Liver (tissue), 9 donors: ENCODE measurements around the gene C11orf24. TPM values are rescaled to one million over a fixed set of nuclear protein-coding genes. Genes with fewer than 3 reads are reported as not detected.

ENCODE experiments used
- DNase-seq: peaks from one replicate; pipeline ENCODE4 v3.0.0-alpha.2; 2017; ENCODE audit warnings: low spot score
- H3K27ac ChIP-seq, 2 donors: one replicate each; pipeline ENCODE4 v1.7.0; 2013; ENCODE audit warnings: inconsistent platforms in 2 of 2, low read length in 2 of 2, control low read depth in 1 of 2, low read depth in 1 of 2, mild to moderate bottlenecking in 1 of 2
- H3K27me3 ChIP-seq, 4 donors: one replicate each; pipeline versions ENCODE4 v1.6.1 to v1.7.0; 2013; ENCODE audit warnings: low read length in 3 of 4, inconsistent platforms in 1 of 4, mild to moderate bottlenecking in 1 of 4, moderate library complexity in 1 of 4; ENCODE audit not compliant: control insufficient read depth in 4 of 4, insufficient read depth in 4 of 4
- H3K36me3 ChIP-seq, 4 donors: one replicate each; pipeline versions ENCODE4 v1.6.1 to v1.7.0; 2013; ENCODE audit warnings: low read length in 3 of 4, mild to moderate bottlenecking in 3 of 4, low read depth in 1 of 4, moderate library complexity in 1 of 4; ENCODE audit not compliant: control insufficient read depth in 4 of 4, insufficient read depth in 3 of 4
- H3K4me1 ChIP-seq, 4 donors: one replicate each; pipeline versions ENCODE4 v1.6.1 to v1.7.0; 2013; ENCODE audit warnings: low read length in 3 of 4, mild to moderate bottlenecking in 3 of 4, moderate library complexity in 1 of 4; ENCODE audit not compliant: control insufficient read depth in 4 of 4, insufficient read depth in 4 of 4
- H3K4me3 ChIP-seq, 3 donors: one replicate each; pipeline versions ENCODE4 v1.6.1 to v1.7.0; 2013; ENCODE audit warnings: low read length in 3 of 3, control low read depth in 1 of 3, low read depth in 1 of 3, mild to moderate bottlenecking in 1 of 3
- H3K9ac ChIP-seq, 2 donors: one replicate each; pipeline ENCODE4 v1.7.0; 2013; ENCODE audit warnings: low read length in 2 of 2, mild to moderate bottlenecking in 2 of 2, moderate library complexity in 2 of 2, control low read depth in 1 of 2, low read depth in 1 of 2
- H3K9me3 ChIP-seq, 4 donors: one replicate each; pipeline versions ENCODE4 v1.6.1 to v1.7.0; 2013; ENCODE audit warnings: low read length in 3 of 4; ENCODE audit not compliant: control insufficient read depth in 4 of 4
- EGR1 ChIP-seq, 2 donors: IDR thresholded peaks; 2 replicates each; pipeline ENCODE4 v1.6.1; 2016 to 2018; ENCODE audit warnings: antibody characterized with exemption in 2 of 2, low read depth in 2 of 2
- FOXA1 ChIP-seq: IDR thresholded peaks from 2 replicates; pipeline ENCODE4 v1.6.1; 2016; ENCODE audit warnings: antibody characterized with exemption
- FOXA2 ChIP-seq: IDR thresholded peaks from 2 replicates; pipeline ENCODE4 v1.6.1; 2016; ENCODE audit warnings: antibody characterized with exemption
- GABPA ChIP-seq, 2 donors: IDR thresholded peaks in 1 of 2; conservative IDR thresholded peaks in 1 of 2; 2 replicates each; pipeline ENCODE4 v1.6.1; 2016; ENCODE audit warnings: antibody characterized with exemption in 2 of 2, mild to moderate bottlenecking in 1 of 2, moderate library complexity in 1 of 2
- HNF4A ChIP-seq, 2 donors: conservative IDR thresholded peaks; 2 replicates each; pipeline ENCODE4 v1.6.1; 2016; ENCODE audit warnings: antibody characterized with exemption in 2 of 2, mild to moderate bottlenecking in 2 of 2
- HNF4G ChIP-seq: IDR thresholded peaks from 2 replicates; pipeline ENCODE4 v1.6.1; 2016; ENCODE audit warnings: antibody characterized with exemption
- JUND ChIP-seq, 2 donors: IDR thresholded peaks; 2 replicates each; pipeline ENCODE4 v1.6.1; 2016; ENCODE audit warnings: antibody characterized with exemption in 2 of 2
- NR2F2 ChIP-seq: IDR thresholded peaks from 2 replicates; pipeline ENCODE4 v1.6.1; 2016; ENCODE audit warnings: antibody characterized with exemption
- RAD21 ChIP-seq, 2 donors: IDR thresholded peaks; 2 replicates each; pipeline ENCODE4 v1.6.1; 2016; ENCODE audit warnings: antibody characterized with exemption in 2 of 2, mild to moderate bottlenecking in 2 of 2
- RXRA ChIP-seq, 2 donors: IDR thresholded peaks; 2 replicates each; pipeline ENCODE4 v1.6.1; 2017 to 2018; ENCODE audit warnings: antibody characterized with exemption in 2 of 2, mild to moderate bottlenecking in 1 of 2
- SP1 ChIP-seq: IDR thresholded peaks from 2 replicates; pipeline ENCODE4 v1.6.1; 2018; ENCODE audit warnings: antibody characterized with exemption, mild to moderate bottlenecking
- TAF1 ChIP-seq: conservative IDR thresholded peaks from 2 replicates; pipeline ENCODE4 v1.6.1; 2016; ENCODE audit warnings: antibody characterized with exemption, mild to moderate bottlenecking
- YY1 ChIP-seq: IDR thresholded peaks from 2 replicates; pipeline ENCODE4 v1.6.1; 2016; ENCODE audit warnings: antibody characterized with exemption, mild to moderate bottlenecking
- WGBS: extraction: QIAGEN DNeasy Blood & Tissue Kit; methylation state at CpG from one replicate; pipeline ENCODE4 v1.1.7; 2013; 5-methylcytosine and 5-hydroxymethylcytosine counted together
- polyA plus RNA-seq, 2 donors: library from polyadenylated mRNA; stranded (reverse) in 1 of 2; unstranded in 1 of 2; fragments of 200-250 nt in 1 of 2; fragments of >200 nt in 1 of 2; fragmentation: Nextera tagmentation in 1 of 2; extraction: Ambion mirVana in 1 of 2; gene quantifications; one replicate each; pipeline versions ENCODE4 v1.2.1 to v1.2.3, GENCODE V29; 2013 to 2015
- total RNA-seq, 2 donors: library from RNA; depleted of rRNA; stranded (reverse); fragments of >200 nt; gene quantifications; one replicate each; pipeline ENCODE4 v1.2.3, GENCODE V29; 2014
- TF ChIP-seq, protein P1 (sequence below): IDR thresholded peaks from 2 replicates; pipeline ENCODE4 v1.6.1; 2016; ENCODE audit warnings: antibody characterized with exemption, mild to moderate bottlenecking
- TF ChIP-seq, protein P2 (sequence below): IDR thresholded peaks from 2 replicates; pipeline ENCODE4 v1.6.1; 2016; ENCODE audit warnings: antibody characterized with exemption
- TF ChIP-seq, protein P3 (sequence below): IDR thresholded peaks from 2 replicates; pipeline ENCODE4 v1.6.1; 2016; ENCODE audit warnings: antibody characterized with exemption
- TF ChIP-seq, protein P4 (sequence below): IDR thresholded peaks from 2 replicates; pipeline ENCODE4 v1.6.1; 2016; ENCODE audit warnings: antibody characterized with exemption
- TF ChIP-seq, protein P5 (sequence below): fragments of 150-350 bp; IDR thresholded peaks from 2 replicates; pipeline ENCODE4 v1.5.1; 2017; ENCODE audit warnings: improper control_type of control experiment, low read depth, low read length; ENCODE audit not compliant: missing input control
- donor health status: healthy.
- donor health status: healthy.
- donor health status: healthy.
- donor health status: healthy.
- donor health status: healthy.

The C11orf24 gene
- total and polyA plus RNA-seq, 4 donors = 7.8 to 50.3 (median 32.0) TPM

DNA sequence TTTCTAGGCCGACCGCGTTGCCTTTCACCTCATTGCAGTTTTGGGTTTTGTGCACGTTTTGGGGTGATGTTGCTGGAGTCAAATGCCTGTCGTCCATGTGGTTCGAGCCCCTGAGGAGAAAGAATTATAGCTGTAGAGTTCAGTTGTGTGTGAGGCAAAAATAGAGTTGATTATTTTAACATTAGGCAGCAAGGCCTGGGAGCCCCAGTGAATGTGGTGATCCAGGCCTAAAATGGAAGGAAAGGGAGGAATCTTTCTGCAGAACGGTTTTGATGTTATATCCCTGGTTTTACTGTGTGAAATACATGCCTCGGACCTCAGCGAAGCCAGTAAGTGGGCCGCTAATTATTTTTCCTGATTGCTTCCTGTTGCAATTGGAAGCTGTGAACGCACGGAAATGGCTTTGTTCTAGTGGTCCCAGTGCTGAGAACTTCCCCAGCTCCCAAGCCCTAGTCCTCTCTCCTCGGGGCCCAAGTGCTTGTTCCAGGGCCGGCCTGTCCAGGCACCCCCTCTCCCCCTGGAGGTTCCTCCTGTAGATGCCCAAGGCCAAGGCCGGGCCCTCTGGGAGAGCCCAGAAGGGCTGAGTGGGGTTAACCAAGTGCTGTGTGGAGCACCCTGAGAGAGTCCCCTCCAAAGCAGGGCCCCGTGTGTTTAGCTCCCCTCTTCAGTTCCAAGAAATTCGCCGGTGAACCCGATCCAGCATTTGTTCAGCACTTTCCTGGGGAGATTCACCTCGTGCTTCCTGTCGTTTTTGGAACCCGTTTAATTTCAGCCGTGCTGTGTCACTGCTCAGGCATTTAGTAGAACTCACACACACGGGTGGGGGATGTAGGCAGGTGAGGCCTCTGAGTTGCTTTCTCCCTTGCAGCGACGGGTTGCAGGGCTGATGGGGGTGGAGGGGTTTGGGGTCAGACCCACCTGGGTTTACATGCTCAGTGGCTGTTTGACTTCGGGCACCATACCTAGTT, 42.7 kb upstream of the C11orf24 start:
- no peaks in the 10 kb centered on the region for H3K27me3 ChIP-seq
- WGBS = 11% methylated on average over 27 of the region's 27 CpGs
- peaks cover 15 to 35% (median 28%) of the 10 kb centered on the region in 4 donors for H3K4me1 ChIP-seq
- DNase-seq = no peak
- no peaks in the 10 kb centered on the region for H3K36me3 ChIP-seq
- TF ChIP-seq HNF4A (conservative IDR thresholded peaks at IDR 0.05) (no peak), GABPA (IDR thresholded peaks at IDR 0.05 in 1 of 2, conservative IDR thresholded peaks at IDR 0.05 in 1 of 2) (no peak), TAF1 (no peak), FOXA2 (no peak), NR2F2 (no peak), SP1 (no peak), YY1 (no peak), RXRA (IDR thresholded peaks at IDR 0.05) (no peak), HNF4G (no peak), FOXA1 (no peak), JUND (IDR thresholded peaks at IDR 0.05) (no peak), EGR1 (IDR thresholded peaks at IDR 0.05; ENCODE audit: low read depth in 2 of 2) (no peak), RAD21 (IDR thresholded peaks at IDR 0.05) (no peak)
- TF ChIP-seq, protein P1, sequence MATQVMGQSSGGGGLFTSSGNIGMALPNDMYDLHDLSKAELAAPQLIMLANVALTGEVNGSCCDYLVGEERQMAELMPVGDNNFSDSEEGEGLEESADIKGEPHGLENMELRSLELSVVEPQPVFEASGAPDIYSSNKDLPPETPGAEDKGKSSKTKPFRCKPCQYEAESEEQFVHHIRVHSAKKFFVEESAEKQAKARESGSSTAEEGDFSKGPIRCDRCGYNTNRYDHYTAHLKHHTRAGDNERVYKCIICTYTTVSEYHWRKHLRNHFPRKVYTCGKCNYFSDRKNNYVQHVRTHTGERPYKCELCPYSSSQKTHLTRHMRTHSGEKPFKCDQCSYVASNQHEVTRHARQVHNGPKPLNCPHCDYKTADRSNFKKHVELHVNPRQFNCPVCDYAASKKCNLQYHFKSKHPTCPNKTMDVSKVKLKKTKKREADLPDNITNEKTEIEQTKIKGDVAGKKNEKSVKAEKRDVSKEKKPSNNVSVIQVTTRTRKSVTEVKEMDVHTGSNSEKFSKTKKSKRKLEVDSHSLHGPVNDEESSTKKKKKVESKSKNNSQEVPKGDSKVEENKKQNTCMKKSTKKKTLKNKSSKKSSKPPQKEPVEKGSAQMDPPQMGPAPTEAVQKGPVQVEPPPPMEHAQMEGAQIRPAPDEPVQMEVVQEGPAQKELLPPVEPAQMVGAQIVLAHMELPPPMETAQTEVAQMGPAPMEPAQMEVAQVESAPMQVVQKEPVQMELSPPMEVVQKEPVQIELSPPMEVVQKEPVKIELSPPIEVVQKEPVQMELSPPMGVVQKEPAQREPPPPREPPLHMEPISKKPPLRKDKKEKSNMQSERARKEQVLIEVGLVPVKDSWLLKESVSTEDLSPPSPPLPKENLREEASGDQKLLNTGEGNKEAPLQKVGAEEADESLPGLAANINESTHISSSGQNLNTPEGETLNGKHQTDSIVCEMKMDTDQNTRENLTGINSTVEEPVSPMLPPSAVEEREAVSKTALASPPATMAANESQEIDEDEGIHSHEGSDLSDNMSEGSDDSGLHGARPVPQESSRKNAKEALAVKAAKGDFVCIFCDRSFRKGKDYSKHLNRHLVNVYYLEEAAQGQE = no peak
- TF ChIP-seq, protein P2, sequence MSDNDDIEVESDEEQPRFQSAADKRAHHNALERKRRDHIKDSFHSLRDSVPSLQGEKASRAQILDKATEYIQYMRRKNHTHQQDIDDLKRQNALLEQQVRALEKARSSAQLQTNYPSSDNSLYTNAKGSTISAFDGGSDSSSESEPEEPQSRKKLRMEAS = no peak
- TF ChIP-seq, protein P3, sequence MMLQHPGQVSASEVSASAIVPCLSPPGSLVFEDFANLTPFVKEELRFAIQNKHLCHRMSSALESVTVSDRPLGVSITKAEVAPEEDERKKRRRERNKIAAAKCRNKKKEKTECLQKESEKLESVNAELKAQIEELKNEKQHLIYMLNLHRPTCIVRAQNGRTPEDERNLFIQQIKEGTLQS = no peak
- TF ChIP-seq, protein P4, sequence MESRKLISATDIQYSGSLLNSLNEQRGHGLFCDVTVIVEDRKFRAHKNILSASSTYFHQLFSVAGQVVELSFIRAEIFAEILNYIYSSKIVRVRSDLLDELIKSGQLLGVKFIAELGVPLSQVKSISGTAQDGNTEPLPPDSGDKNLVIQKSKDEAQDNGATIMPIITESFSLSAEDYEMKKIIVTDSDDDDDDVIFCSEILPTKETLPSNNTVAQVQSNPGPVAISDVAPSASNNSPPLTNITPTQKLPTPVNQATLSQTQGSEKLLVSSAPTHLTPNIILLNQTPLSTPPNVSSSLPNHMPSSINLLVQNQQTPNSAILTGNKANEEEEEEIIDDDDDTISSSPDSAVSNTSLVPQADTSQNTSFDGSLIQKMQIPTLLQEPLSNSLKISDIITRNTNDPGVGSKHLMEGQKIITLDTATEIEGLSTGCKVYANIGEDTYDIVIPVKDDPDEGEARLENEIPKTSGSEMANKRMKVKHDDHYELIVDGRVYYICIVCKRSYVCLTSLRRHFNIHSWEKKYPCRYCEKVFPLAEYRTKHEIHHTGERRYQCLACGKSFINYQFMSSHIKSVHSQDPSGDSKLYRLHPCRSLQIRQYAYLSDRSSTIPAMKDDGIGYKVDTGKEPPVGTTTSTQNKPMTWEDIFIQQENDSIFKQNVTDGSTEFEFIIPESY = no peak
- TF ChIP-seq, protein P5, sequence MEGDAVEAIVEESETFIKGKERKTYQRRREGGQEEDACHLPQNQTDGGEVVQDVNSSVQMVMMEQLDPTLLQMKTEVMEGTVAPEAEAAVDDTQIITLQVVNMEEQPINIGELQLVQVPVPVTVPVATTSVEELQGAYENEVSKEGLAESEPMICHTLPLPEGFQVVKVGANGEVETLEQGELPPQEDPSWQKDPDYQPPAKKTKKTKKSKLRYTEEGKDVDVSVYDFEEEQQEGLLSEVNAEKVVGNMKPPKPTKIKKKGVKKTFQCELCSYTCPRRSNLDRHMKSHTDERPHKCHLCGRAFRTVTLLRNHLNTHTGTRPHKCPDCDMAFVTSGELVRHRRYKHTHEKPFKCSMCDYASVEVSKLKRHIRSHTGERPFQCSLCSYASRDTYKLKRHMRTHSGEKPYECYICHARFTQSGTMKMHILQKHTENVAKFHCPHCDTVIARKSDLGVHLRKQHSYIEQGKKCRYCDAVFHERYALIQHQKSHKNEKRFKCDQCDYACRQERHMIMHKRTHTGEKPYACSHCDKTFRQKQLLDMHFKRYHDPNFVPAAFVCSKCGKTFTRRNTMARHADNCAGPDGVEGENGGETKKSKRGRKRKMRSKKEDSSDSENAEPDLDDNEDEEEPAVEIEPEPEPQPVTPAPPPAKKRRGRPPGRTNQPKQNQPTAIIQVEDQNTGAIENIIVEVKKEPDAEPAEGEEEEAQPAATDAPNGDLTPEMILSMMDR = no peak
- peak overlapping the region; percentile 92 to 95 for H3K27ac ChIP-seq
- H3K9ac ChIP-seq = peak overlapping the region; percentile 80 to 92
- no peaks in the 10 kb centered on the region for H3K9me3 ChIP-seq
- peak overlapping the region; percentile 45 to 87 (median 87) for H3K4me3 ChIP-seq
